ENCODE data around the gene SERPINA5.

GRCh38 chr14:94573475-94574277 lies 7.5 kb upstream of the SERPINA5 start:
- no peak for TF ChIP-seq ZNF687 (CRISPR knock-in tag; IDR thresholded peaks at IDR 0.05)
- no peak for TF ChIP-seq CTCF (CRISPR knock-in tag; IDR thresholded peaks at IDR 0.05)
